MCF 10A (cell line): ENCODE measurements around the gene SPSB4. TPM values are rescaled to one million over a fixed set of nuclear protein-coding genes. Genes with fewer than 3 reads are reported as not detected.
A peak's percentile ranks its signal among the peaks of the same experiment; 100 is the strongest.

ENCODE experiments used
- BruUV-seq: library from RNA; stranded (reverse); fragments of 400-500 nt; replicated peaks from 2 replicates; lab custom pipeline; 2021; lab: Mats Ljungman, UMichigan
- CTCF ChIA-PET: fragments of 300-600 bp; sonication (Branson Sonifier 250); formaldehyde crosslinking; extraction: SDS; loops from one replicate; lab custom pipeline; 2021; ENCODE audit warnings: antibody characterized with exemption, inconsistent platforms; lab: Yijun Ruan, JAX
- POLR2A ChIA-PET: fragments of 300-600, 350-650 bp; sonication (Branson Sonifier 250); formaldehyde crosslinking; extraction: SDS; loops from one replicate; lab custom pipeline; 2020; ENCODE audit warnings: antibody characterized with exemption, inconsistent platforms; lab: Yijun Ruan, JAX
- DNase-seq: peaks from one replicate; pipeline ENCODE4 v3.0.0-alpha.2; 2018; ENCODE audit not compliant: unreplicated experiment
- H3K27ac Mint-ChIP-seq: one replicate; pipeline ENCODE4 v1.8.0; 2022; ENCODE audit warnings: mild to moderate bottlenecking, low read depth, mixed read lengths; ENCODE audit not compliant: unreplicated experiment
- H3K27me3 Mint-ChIP-seq: one replicate; pipeline ENCODE4 v1.8.0; 2022; ENCODE audit warnings: mixed read lengths; ENCODE audit not compliant: insufficient read depth, unreplicated experiment
- H3K36me3 Mint-ChIP-seq: one replicate; pipeline ENCODE4 v1.8.0; 2022; ENCODE audit warnings: mild to moderate bottlenecking, moderate library complexity, mixed read lengths; ENCODE audit not compliant: insufficient read depth, unreplicated experiment
- H3K4me1 Mint-ChIP-seq: one replicate; pipeline ENCODE4 v1.8.0; 2022; ENCODE audit warnings: mixed read lengths; ENCODE audit not compliant: insufficient read depth, unreplicated experiment
- H3K4me3 Mint-ChIP-seq: one replicate; pipeline ENCODE4 v1.8.0; 2022; ENCODE audit warnings: mild to moderate bottlenecking, moderate library complexity, mixed read lengths; ENCODE audit not compliant: unreplicated experiment
- H3K9me3 Mint-ChIP-seq: one replicate; pipeline ENCODE4 v1.8.0; 2022; ENCODE audit warnings: mixed read lengths; ENCODE audit not compliant: unreplicated experiment
- intact Hi-C: fragments of 100-400 bp; cut with micrococcal nuclease; formaldehyde crosslinking; loops from 2 replicates; pipeline ENCODE4 v1.14.1; 2022
- total RNA-seq: library from RNA; stranded (reverse); gene quantifications from 2 replicates; pipeline ENCODE4 v1.2.3, GENCODE V29; 2022
- TF ChIP-seq, protein P1 (sequence below): fragments of 200-600 bp; IDR thresholded peaks from one replicate; pipeline ENCODE4 v1.8.0; 2022; ENCODE audit warnings: antibody characterized with exemption, mild to moderate bottlenecking; ENCODE audit not compliant: unreplicated experiment

The SPSB4 gene
- total RNA-seq, 1 experiment from 2014 or later = not detected

DNA sequence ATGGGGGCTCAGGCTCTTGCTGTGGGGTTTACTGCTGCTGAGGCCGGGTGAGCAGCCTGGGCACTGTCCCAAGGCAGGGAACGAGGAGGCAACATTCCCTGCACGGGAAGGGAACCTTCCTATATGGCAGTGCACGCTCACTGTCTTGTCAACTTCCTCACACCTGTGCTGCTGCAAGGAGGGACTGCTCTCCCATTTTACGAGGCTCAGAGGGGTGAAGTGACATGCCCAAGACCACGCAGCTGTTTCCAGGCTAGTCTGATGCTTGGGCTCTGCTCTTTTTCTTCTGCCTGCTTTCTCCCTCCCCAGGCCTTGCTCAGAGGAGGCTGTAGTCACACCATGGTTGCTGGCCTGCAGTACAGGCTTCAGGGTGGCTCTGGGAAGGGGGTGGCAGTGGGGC lies 41.5 kb downstream of the SPSB4 start:
- CTCF ChIA-PET = interaction anchor here (0.7 to 5.4 kb wide), 7 partner anchors 12 to 1158 kb away, joined by 3 to 32 read pairs (median 4); no protein-coding TSS in a partner anchor
- TF ChIP-seq, protein P1, sequence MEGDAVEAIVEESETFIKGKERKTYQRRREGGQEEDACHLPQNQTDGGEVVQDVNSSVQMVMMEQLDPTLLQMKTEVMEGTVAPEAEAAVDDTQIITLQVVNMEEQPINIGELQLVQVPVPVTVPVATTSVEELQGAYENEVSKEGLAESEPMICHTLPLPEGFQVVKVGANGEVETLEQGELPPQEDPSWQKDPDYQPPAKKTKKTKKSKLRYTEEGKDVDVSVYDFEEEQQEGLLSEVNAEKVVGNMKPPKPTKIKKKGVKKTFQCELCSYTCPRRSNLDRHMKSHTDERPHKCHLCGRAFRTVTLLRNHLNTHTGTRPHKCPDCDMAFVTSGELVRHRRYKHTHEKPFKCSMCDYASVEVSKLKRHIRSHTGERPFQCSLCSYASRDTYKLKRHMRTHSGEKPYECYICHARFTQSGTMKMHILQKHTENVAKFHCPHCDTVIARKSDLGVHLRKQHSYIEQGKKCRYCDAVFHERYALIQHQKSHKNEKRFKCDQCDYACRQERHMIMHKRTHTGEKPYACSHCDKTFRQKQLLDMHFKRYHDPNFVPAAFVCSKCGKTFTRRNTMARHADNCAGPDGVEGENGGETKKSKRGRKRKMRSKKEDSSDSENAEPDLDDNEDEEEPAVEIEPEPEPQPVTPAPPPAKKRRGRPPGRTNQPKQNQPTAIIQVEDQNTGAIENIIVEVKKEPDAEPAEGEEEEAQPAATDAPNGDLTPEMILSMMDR = no peak
- no peak overlapping the region for H3K27ac Mint-ChIP-seq
- intact Hi-C loops = no loop called here
- no peak for DNase-seq
- POLR2A ChIA-PET = no interaction called here
- H3K9me3 Mint-ChIP-seq = no peaks in the 10 kb centered on the region
- H3K4me3 Mint-ChIP-seq = no peak overlapping the region
- no peaks in the 10 kb centered on the region for H3K36me3 Mint-ChIP-seq
- peaks cover 11% of the 10 kb centered on the region for H3K27me3 Mint-ChIP-seq
- BruUV-seq = no TSS peak
- peaks cover 9% of the 10 kb centered on the region for H3K4me1 Mint-ChIP-seq

DNA sequence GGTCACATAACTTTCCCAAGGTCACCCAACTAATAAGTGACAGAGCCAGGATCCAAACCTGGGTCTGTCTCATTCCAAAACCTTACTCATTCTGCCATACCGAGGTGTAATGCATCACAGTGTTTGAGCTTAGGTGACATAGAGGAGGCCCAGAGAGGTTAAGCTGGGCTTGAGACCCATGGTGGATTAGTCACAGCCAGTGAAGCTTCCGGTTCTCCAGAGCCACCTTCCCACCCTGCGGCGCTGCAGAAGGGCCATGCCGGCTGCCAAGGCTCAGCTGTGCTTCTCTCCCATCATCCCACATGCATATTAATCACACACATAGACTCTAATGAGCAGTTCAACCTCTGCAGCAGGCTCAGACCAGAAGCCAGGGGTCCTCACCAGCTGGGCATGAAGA lies 42.2 kb downstream of the SPSB4 start:
- POLR2A ChIA-PET = no interaction called here
- BruUV-seq = no TSS peak
- no peaks in the 10 kb centered on the region for H3K36me3 Mint-ChIP-seq

DNA sequence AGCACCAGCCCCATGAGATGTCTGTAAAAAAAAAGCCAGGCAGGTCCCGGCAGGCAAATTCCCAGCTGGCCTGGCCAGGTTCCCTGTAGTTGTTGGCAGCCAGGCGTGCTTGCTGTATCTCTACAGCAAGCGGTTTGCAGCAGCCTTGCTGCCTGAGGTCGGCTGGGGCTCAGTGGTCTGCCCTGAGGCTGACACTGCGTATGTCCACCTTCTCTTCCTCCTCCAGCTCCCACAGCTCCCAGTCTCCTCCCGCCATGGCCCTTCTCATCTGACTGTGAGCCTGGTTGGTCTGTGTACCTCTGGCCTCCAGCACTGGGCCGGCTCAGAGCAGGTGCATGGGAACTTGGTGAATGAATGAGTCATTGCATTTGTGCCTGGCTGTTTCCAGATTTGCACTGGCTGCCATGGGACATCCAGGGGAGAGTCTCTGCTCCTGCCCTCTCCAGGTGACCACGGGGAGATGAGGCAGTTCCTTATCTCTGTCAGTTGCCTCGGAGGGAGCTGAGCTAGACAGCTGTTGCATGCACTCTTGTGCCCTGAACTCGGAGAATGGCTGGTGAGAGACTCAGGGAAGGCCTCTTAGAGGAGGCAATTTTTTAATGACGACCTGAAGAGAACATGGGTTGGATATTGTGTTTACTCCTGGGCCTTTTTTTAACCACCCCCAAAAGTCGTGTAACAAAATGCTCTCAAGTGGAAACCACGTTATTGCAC lies 43.0 kb downstream of the SPSB4 start:
- TF ChIP-seq, protein P1 = no peak
- H3K27me3 Mint-ChIP-seq = peaks cover 11% of the 10 kb centered on the region
- no peaks in the 10 kb centered on the region for H3K9me3 Mint-ChIP-seq
- no peak overlapping the region for H3K27ac Mint-ChIP-seq
- H3K4me1 Mint-ChIP-seq = peaks cover 9% of the 10 kb centered on the region
- H3K36me3 Mint-ChIP-seq = no peaks in the 10 kb centered on the region
- no peak overlapping the region for H3K4me3 Mint-ChIP-seq
- ChIA-PET POLR2A (interaction anchor here (0.6 kb wide), 3 partner anchors 10 to 642 kb away, joined by 3 to 4 read pairs (median 4); no protein-coding TSS in a partner anchor), CTCF (interaction anchor here (0.6 to 5.4 kb wide), 12 partner anchors 11 to 277 kb away, joined by 3 to 32 read pairs (median 4); no protein-coding TSS in a partner anchor)
- no TSS peak for BruUV-seq
- DNase-seq = peak; percentile 74
- intact Hi-C loops = no loop called here

More for the DNA sequence above, 42.2 kb downstream of the SPSB4 start:
- Mint-ChIP-seq H3K4me1 (peaks cover 9% of the 10 kb centered on the region), H3K27ac (no peak overlapping the region), H3K9me3 (no peaks in the 10 kb centered on the region), H3K27me3 (peaks cover 11% of the 10 kb centered on the region), H3K4me3 (no peak overlapping the region)
- TF ChIP-seq, protein P1 = no peak
- intact Hi-C loops = no loop called here
- CTCF ChIA-PET = interaction anchor here (0.6 to 5.4 kb wide), 10 partner anchors 11 to 628 kb away, joined by 3 to 32 read pairs (median 4); no protein-coding TSS in a partner anchor
- peak; percentile 71 for DNase-seq

DNA sequence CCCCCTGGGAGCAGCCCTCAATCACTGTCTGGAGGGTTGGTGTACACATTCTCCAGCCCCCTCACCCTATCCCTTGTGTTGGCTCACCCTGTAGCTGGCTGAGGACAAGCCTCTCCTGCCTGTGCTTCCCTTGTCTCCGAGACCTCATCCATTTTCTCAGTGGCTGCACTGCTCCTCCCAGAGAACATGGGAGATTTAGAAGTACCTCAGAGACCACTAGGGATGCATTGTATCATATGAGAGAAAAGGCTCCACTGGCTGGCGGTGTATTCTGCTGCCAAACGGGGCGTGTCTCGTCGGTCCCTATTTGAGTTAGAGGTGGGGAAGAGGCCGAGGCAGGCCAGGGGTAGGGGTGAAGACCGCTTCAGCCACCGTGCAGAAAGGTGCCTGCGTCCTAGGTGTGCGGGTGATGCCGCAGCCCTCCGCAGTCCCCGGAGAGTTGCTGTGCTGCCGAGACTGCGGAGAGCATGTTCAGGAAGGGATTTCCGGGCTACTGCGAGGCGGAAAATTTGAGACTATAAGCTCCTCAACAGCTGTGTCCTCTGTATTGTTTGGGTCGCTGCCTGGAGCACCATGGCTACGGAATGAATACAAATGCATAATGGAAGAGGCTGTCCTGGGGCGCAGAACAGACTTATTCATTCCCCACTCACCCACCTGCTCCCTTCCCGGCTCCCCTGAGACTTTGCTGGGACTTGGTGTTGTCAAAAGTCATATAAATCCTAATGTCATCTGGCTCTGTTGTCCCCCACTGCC lies 43.8 kb downstream of the SPSB4 start:
- Mint-ChIP-seq H3K9me3 (no peaks in the 10 kb centered on the region), H3K27me3 (peaks cover 11% of the 10 kb centered on the region), H3K4me1 (peaks cover 9% of the 10 kb centered on the region), H3K27ac (no peak overlapping the region), H3K36me3 (no peaks in the 10 kb centered on the region), H3K4me3 (no peak overlapping the region)
- TF ChIP-seq, protein P1 = no peak
- intact Hi-C loops = no loop called here
- CTCF ChIA-PET = interaction anchor here (0.6 to 5.4 kb wide), 6 partner anchors 10 to 115 kb away, joined by 3 to 32 read pairs (median 5); no protein-coding TSS in a partner anchor
- no TSS peak for BruUV-seq
- DNase-seq = no peak
- POLR2A ChIA-PET = interaction anchor here (0.6 kb wide), 3 partner anchors 88 to 641 kb away, joined by 3 to 4 read pairs (median 3); no protein-coding TSS in a partner anchor
